HG03135 (cell line): ENCODE measurements around the gene GDF10.

Experiments used
- ATAC-seq: cut with Tn5 transposase; IDR thresholded peaks from one replicate; pipeline ENCODE4 v1.9.1; 2021; ENCODE audit warnings: mild to moderate bottlenecking, moderate library complexity; ENCODE audit not compliant: unreplicated experiment

GDF10 gene

DNA sequence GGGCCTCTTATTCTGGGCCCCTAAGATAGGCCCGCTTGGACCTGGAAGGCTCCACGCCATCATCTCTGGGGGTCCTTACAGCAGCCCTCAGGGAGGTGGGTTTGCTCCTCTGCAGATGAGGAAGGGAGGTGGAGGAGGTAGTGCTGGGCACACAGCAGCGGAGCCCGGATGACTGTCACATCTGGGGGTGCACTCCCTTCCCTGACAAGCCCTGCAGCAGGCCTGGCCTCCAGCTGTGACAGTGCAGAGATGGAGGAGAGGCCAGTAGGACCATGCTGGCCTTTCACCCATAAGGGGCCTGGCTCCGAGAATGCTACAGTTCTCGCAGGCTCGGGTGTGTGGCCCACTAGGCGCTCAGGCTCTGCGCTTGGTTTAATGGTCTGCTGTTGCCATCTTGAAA is 31.5 kb downstream of the GDF10 start:
- no peak for ATAC-seq

DNA sequence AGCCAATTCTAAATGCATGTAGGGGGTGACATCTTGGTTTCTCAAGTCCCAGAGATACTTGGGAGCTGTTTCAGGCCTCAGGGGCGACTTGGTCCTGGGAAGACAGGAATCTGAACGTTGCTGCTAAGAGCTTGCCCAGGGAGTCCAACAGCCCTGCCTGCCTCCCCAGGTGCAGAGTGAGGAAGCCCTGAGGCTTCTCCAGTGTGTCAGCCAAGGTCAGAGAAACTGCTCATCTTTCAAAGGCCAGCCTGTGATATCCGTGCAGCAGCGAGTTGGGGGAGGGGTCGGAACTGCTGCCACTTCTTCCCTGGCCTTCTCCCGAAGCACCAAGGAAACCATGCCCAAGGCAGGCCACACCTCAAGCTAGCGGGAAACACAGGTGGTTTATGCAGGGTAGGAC is 32.0 kb downstream of the GDF10 start:
- no peak for ATAC-seq

DNA sequence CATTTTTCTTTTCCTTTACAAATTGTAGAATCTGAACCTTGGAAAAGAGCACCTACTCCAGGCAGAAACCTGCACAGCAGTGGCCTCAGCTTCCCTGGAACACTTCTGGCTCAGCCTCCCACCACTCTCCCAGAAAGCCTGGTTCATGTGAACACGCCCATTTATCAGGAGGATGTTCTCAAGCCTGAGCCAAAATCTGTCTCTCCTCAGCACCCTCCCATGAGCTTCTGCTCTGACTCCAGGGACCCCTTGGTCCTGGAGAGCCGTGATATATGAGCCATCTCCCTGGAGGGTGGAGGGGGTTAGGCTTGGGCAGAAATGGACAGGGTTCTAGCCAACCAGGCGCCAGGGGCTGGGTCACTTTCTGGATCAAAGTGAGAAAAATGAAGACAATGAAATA is 32.4 kb downstream of the GDF10 start:
- ATAC-seq = no peak

DNA sequence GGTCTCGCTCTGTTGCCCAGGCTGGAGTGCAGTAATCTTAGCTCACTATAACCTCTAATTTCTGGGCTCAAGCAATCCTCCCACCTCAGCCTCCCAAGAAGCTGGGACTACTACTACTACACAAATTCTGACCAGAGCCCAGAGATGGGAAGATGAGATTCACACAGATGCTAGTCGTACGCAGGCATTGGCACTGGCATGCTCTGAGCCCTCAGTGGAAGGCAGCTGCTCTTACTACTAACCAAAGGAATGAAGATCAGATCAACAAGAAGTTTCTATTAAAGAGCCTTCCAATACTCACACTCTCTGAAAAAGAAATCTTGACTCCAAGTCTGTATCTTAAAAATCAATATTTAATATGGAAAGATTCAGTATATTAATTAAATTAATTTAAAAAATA is 32.9 kb downstream of the GDF10 start:
- ATAC-seq = no peak

DNA sequence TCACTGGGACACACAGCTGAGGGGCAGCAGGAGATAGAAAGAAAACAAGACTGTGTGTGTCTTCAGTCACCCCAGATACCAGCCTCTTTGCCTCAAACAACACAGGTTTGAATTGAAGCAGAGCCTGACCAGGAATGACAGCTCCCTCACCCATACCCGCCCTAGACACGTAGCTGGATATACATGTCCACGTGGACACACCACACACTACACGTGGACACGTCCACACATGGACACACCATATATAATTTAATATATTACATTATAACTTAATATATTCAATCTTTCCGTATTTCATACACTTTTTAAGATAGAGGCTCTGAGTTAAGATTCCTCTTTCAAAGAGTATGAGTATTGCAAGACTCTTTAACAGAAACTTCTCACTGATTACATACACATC is 33.5 kb downstream of the GDF10 start:
- no peak for ATAC-seq

DNA sequence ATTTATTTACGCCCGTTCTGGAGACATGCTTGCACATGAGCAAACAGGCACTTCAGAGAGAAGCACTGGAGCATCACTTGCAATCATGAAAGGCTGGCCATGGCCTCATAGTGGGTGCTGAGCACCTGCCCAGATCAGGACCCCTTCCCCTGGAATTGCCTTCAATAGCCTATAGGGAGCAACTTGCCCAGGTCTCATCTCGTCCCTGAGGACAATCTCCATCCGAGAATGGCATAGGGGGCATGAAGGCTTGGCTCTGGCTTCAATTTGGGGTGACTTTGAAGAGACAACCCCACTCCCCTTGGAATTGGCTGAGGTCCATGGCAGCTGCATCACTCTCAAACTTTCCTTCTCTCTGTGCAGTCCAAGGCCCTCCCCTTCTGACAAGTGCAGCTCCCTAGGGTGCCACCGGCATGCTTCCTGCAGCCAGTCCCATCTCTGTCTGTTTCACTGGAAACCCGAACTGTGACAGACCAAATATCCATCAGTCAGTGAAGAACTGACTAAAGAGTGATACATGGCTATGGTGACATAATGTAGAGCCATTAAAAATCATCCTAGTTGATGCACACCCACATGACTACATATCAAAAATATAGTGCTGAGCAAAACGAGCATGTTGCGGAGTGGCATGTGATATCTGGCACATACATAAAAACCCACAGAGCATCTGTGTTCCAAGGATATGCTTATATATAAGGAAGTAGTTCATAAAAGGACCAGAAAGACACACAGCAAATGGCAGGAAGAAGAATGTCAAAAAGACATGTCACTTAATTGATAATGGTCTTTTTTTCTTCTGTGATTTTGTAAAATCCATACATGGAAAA is 34.7 kb downstream of the GDF10 start:
- no peak for ATAC-seq

DNA sequence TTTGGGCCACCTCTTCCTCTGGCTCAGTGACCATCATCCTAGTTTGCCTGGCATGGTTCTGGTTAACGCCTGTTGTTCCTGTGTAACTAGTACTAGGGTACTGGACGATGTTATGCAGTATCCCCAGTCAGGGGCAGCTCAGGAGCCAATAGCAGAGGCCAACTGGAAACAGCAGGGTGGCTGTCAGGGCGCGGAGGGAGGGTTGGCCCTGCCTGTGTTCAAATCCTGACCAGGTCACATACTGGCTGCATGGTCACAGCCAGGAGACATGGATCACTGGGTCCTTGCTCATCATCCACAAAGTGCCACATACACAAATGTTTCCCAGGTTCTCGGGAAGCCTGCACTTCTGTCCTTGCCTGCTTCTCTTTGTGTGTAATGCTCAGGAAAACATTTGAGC is 35.9 kb downstream of the GDF10 start:
- ATAC-seq = no peak

DNA sequence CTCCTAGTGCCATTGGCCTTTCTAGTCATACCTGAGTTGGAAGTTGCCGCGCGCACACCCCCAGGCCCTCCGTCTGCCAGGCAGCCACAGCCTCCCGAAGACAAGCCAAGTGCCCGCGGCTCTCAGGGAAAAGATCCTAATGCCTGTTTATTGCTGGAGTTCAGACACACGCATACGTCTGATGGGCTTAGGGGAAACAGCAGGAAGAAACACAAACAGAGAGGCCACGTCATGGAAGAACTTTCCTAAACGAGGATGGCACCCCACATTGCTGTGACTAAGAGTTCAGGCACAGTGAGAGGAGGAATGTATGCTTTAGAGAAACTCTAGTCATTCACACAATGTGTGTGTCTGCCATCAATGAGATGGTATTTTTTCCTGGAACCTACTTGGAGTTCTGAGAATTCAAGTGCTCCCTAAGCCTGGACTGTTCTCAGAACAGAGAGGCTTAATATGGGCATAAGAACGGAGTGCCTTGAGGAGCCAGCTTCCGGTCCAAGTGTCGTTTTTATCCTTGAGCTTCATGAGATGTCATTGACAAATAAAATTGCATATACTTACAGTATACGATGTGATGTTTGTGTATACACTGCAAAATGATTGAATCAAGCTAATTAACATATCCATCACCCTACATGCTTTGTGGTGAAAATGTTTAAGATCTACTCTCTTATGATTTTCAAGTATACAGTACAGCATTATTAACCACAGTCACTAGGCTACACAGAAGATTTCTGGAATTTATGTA is 36.6 kb downstream of the GDF10 start:
- ATAC-seq = no peak

DNA sequence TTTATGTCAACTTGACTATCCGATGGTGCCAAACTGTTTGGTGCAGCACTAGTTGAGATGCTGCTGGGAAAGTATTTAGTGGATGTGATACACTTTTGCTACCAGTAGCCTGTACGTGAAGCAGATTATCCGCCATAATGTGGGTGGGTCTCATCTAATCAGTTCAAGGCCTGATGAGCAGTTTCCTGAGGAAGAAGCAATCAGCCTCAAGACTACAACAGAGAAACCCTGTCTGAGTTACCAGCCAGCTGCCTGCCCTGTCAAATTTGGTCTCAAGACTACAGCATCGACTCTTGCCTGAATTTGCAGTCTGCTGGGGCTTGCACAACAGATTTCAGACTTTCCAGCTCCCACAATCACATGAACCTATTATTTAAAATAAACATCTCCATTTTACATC is 37.3 kb downstream of the GDF10 start:
- ATAC-seq = no peak

DNA sequence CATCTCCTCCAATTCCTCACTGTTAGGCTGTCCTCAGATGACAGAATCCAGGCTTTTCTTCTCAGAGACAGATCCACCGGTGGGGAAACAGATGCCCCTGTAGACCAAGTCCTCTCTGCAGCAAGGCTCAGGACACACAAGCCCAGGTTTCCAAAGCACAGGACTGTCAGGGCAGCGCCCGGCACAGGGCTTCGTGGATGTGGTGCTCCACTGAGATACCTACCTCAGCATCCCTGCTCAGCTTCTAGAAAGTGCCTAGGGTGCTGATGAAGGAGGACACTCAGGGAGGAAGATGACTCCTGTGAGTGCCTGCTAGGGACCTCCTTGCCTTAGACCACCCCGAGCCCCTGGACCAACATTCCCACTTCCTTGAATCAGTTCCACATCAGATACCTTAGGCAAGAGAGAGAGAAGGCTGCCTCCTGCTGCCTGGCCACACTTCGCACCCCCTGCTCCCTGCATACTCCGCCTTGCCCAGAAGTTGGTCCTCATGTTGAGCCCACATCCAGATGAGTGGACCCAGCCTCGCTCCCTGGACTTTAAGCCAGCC is 39.3 kb downstream of the GDF10 start:
- no peak for ATAC-seq

DNA sequence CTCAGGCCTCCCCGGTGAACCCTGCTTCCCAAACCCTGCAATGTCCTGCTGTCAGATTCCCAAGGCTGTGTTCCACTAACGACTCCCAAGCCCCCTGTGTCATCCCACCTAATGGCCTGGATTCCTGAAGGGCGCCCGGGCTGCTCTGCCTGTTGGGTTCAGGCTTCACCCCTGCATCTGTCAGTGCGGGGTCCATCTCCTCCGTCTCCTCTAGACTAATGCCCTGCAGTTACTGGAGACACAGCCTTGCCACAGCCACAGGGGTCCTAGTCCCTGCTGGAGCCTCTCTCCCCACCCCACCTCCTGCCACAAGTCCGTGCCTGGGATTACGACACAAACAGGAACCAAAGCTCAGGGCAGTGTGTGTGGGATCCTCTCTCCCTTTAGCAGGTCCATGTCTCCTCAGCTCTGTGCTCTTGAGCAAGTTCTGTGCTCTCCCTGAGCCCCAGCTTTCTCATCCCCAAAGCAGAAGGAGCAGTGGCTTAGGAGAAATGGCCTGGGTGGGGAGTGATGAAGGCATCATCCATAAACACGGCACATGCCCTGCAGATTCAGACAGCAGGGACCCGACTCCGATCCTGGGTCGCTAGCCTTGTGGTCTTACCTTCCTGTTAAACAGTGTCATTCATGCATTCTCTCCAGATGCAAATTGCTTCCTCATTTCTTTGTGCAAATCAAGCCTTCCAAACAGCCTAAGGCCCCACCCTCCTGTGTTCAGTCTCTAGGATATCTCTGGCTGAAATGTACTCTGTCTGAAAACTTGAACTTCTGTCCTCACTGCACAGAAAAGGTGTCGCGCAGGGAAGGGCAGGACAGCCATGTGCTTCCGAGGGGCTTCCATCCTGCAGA is 40.0 kb downstream of the GDF10 start:
- no peak for ATAC-seq

DNA sequence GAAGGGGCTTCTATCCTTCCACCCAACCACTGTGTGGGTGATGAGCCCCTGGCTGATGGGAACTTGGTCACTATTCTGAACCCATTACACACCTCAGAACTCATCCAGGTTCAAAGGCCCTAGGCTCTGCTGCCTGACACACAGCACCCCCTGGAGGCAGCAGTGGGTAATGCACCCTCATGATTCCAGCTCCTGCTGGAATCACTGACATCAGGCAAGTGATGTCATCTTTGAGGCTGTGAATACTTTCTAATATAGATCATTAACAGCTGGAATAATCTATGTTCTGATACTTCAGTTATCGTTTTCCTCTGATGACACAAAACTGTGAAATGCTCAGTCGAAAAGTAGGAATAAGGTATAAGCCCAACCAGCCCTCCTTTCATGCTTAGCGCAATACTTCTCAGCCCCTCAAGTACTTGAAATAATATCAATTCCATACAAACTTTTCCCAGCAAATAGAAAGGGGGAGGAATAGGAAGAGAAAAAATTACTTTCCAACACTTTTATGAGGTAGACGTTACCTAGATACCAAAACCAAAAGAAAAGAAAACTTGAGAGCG is 40.7 kb downstream of the GDF10 start:
- no peak for ATAC-seq

DNA sequence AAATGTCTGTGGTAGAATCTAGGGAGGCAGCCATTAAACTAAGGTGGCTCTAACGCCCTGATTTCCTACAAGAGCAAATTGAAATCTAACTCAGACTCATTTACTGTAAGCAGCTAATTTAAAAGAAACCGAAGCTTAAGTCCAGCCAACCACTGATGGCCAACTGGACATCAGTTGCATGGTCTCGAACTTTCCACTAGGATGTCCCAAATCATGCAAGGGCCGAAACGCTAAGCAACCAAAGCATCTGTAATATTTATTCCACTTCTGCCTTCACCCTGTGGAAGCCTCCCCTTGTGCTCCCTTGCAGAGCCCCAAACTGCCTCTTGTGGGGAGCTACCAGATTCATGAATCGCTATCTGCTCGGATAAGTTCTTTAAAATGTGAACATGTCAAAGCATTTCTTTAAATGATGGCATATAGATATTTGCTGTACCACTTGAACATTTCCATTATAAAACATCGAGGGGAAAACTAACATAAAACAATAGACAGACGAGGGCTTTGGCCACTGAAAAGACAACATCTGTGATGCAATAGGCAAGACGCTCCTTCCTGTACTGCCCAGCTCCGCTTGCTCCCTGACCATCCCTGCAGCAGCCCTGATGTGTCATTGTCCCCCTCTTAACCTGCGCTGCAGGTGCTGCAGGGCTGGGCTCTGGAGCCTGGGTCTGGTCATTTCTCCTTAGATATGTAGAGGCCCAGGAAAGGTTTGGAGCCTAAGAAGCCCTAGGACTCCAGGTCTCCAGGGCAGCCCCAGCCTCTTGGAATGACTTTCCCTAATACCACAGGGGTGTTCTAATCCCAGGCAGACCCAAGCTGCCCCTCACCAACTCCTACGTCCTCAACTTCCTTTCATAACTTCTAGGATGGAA is 45.2 kb downstream of the GDF10 start:
- ATAC-seq = no peak

DNA sequence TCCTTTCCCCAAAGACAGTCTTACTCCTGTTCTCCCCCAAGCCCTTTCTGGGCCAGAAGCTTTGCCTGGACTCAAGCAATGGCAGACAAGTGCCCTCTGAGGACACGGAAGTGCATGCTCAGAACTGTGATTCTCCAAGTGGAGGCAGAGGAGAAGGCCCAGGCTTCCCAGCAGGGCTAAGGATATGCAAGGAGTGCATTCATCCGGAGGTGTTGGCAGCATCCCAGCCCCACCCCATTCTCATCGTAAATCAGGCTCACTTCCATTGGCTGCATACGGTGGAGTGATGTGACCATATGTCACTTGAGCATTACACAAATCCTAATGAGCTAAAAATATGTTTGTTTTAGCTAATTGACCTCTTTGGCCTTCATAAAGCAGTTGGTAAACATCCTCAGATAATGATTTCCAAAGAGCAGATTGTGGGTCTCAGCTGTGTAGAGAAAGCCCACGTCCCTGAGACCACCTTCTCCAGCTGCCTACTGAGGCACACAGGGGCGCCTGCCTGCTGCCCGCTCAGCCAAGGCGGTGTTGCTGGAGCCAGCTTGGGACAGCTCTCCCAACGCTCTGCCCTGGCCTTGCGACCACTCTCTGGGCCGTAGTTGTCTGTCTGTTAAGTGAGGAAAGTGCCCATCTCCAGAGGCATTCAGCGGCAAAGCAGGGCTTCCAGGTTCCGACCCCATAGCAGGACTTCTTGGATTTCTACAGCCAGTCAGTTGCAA is 46.7 kb downstream of the GDF10 start:
- no peak for ATAC-seq

DNA sequence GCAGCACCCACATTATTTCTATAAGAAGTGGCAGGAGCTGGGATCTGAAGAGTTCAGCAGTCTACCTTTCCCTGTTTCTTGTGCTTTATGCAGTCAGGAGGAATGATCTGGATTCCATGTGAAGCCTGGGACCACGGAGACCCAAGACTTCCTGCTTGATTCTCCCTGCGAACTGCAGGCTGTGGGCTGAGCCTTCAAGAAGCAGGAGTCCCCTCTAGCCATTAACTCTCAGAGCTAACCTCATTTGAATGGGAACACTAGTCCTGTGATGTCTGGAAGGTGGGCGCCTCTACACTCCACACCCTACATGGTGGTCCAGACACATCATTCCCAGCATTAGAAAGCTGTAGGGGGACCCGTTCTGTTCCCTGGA is 47.3 kb downstream of the GDF10 start:
- ATAC-seq = no peak

DNA sequence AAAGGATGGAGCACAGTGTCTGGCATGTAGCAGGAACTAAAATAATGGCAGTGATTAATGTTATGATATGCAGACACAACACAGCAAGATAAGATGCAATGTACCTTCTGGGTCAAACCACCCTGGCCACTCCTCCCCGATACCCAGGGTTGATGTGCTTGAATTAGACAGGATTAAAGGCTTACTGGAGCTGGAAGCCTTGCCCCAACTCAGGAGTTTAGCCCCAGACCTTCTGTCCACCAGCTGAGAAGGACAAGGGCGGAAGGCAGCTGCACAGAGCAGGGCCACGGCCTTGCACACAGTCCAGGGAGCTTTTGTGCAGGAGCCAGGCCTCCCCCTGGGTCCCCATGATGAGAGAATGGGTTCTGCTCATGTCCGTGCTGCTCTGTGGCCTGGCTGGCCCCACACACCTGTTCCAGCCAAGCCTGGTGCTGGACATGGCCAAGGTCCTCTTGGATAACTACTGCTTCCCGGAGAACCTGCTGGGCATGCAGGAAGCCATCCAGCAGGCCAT is 48.2 kb downstream of the GDF10 start, which contains the start of gene RBP3:
RBP3 (plus strand) TSS at position 226 of the 514 bp plus-strand sequence; CDS start at position 348, 122 bp downstream.
- ATAC-seq = no peak

DNA sequence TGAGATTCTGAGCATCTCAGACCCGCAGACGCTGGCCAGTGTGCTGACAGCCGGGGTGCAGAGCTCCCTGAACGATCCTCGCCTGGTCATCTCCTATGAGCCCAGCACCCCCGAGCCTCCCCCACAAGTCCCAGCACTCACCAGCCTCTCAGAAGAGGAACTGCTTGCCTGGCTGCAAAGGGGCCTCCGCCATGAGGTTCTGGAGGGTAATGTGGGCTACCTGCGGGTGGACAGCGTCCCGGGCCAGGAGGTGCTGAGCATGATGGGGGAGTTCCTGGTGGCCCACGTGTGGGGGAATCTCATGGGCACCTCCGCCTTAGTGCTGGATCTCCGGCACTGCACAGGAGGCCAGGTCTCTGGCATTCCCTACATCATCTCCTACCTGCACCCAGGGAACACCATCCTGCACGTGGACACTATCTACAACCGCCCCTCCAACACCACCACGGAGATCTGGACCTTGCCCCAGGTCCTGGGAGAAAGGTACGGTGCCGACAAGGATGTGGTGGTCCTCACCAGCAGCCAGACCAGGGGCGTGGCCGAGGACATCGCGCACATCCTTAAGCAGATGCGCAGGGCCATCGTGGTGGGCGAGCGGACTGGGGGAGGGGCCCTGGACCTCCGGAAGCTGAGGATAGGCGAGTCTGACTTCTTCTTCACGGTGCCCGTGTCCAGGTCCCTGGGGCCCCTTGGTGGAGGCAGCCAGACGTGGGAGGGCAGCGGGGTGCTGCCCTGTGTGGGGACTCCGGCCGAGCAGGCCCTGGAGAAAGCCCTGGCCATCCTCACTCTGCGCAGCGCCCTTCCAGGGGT is 48.9 kb downstream of the GDF10 start:
- no peak for ATAC-seq

DNA sequence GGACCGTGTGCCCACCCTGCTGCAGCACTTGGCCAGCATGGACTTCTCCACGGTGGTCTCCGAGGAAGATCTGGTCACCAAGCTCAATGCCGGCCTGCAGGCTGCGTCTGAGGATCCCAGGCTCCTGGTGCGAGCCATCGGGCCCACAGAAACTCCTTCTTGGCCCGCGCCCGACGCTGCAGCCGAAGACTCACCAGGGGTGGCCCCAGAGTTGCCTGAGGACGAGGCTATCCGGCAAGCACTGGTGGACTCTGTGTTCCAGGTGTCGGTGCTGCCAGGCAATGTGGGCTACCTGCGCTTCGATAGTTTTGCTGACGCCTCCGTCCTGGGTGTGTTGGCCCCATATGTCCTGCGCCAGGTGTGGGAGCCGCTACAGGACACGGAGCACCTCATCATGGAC is 49.5 kb downstream of the GDF10 start:
- ATAC-seq = no peak
